ENCODE data around the gene TAP2.
"Not testable (repeated sequence)": the region's sequence is repeated elsewhere in the genome, so short reads cannot be mapped to it uniquely, and the experiment has no call there.

The TAP2 gene

GRCh38 chr6:32885698-32886286, 47.3 kb upstream of the TAP2 start:
- H3K4me3 ChIP-seq (ENCODE audit: low read depth, low read length, poor library complexity, severe bottlenecking), result no peak overlapping the region
- H4K20me1 ChIP-seq (ENCODE audit: insufficient read depth, low read length), result no peaks in the 10 kb centered on the region
- no peak overlapping the region for H3K27ac ChIP-seq (ENCODE audit: low read depth, low read length, poor library complexity, severe bottlenecking)
- H3K79me2 ChIP-seq (ENCODE audit: insufficient read depth, low read length), result no peaks in the 10 kb centered on the region
- no peaks in the 10 kb centered on the region for H3K9me2 ChIP-seq (ENCODE audit: low read depth, low read length)
- no peak overlapping the region for H2AFZ ChIP-seq (ENCODE audit: low read length)
- no peaks in the 10 kb centered on the region for H3K36me3 ChIP-seq (ENCODE audit: insufficient read depth, low read length)
- H3K4me2 ChIP-seq (ENCODE audit: low read length), result no peak overlapping the region
- H3F3A ChIP-seq (ENCODE audit: insufficient read depth, low read length), result no peaks in the 10 kb centered on the region
- peak; percentile 67 for TF ChIP-seq CTCF (IDR thresholded peaks at IDR 0.05; ENCODE audit: low read length)
- no peak for TF ChIP-seq EZH2 (IDR thresholded peaks at IDR 0.05; ENCODE audit: borderline replicate concordance, low read length)
- no peaks in the 10 kb centered on the region for H3K27me3 ChIP-seq (ENCODE audit: insufficient read depth, low read length)
- H3K9ac ChIP-seq (ENCODE audit: low read length), result no peak overlapping the region
- H3K4me1 ChIP-seq (ENCODE audit: insufficient read depth, low read length, severe bottlenecking), result peaks cover 35% of the 10 kb centered on the region
- H3K9me3 ChIP-seq (ENCODE audit: low read length), result no peaks in the 10 kb centered on the region

- no peak overlapping the region for H3K4me3 ChIP-seq (ENCODE audit: low read depth, low read length, poor library complexity, severe bottlenecking)
- no peak overlapping the region for H2AFZ ChIP-seq (ENCODE audit: low read length)
- TF ChIP-seq CTCF (IDR thresholded peaks at IDR 0.05; ENCODE audit: low read length) (no peak), EZH2 (IDR thresholded peaks at IDR 0.05; ENCODE audit: borderline replicate concordance, low read length) (no peak)
- H3K9ac ChIP-seq (ENCODE audit: low read length), result no peak overlapping the region
- no peaks in the 10 kb centered on the region for H4K20me1 ChIP-seq (ENCODE audit: insufficient read depth, low read length)
- H3K36me3 ChIP-seq (ENCODE audit: insufficient read depth, low read length), result no peaks in the 10 kb centered on the region
- H3K79me2 ChIP-seq (ENCODE audit: insufficient read depth, low read length), result no peaks in the 10 kb centered on the region
- H3F3A ChIP-seq (ENCODE audit: insufficient read depth, low read length), result no peaks in the 10 kb centered on the region
- no peaks in the 10 kb centered on the region for H3K27me3 ChIP-seq (ENCODE audit: insufficient read depth, low read length)
- no peaks in the 10 kb centered on the region for H3K9me2 ChIP-seq (ENCODE audit: low read depth, low read length)
- H3K27ac ChIP-seq (ENCODE audit: low read depth, low read length, poor library complexity, severe bottlenecking), result no peak overlapping the region
- H3K9me3 ChIP-seq (ENCODE audit: low read length), result no peaks in the 10 kb centered on the region
- peaks cover 23% of the 10 kb centered on the region for H3K4me1 ChIP-seq (ENCODE audit: insufficient read depth, low read length, severe bottlenecking)
- H3K4me2 ChIP-seq (ENCODE audit: low read length), result no peak overlapping the region
Observed at GRCh38 chr6:32883789-32884188, 45.2 kb upstream of the TAP2 start.

- H3K27ac ChIP-seq (ENCODE audit: low read depth, low read length, poor library complexity, severe bottlenecking), result no peak overlapping the region
- peaks cover 14% of the 10 kb centered on the region for H3K4me1 ChIP-seq (ENCODE audit: insufficient read depth, low read length, severe bottlenecking)
- H3F3A ChIP-seq (ENCODE audit: insufficient read depth, low read length), result no peaks in the 10 kb centered on the region
- no peaks in the 10 kb centered on the region for H3K36me3 ChIP-seq (ENCODE audit: insufficient read depth, low read length)
- no peaks in the 10 kb centered on the region for H4K20me1 ChIP-seq (ENCODE audit: insufficient read depth, low read length)
- H3K9me2 ChIP-seq (ENCODE audit: low read depth, low read length), result no peaks in the 10 kb centered on the region
- H3K9me3 ChIP-seq (ENCODE audit: low read length), result no peaks in the 10 kb centered on the region
- H3K79me2 ChIP-seq (ENCODE audit: insufficient read depth, low read length), result no peaks in the 10 kb centered on the region
- no peak overlapping the region for H2AFZ ChIP-seq (ENCODE audit: low read length)
- no peak overlapping the region for H3K9ac ChIP-seq (ENCODE audit: low read length)
- no peak overlapping the region for H3K4me2 ChIP-seq (ENCODE audit: low read length)
- TF ChIP-seq EZH2 (IDR thresholded peaks at IDR 0.05; ENCODE audit: borderline replicate concordance, low read length) (no peak), CTCF (IDR thresholded peaks at IDR 0.05; ENCODE audit: low read length) (no peak)
- no peak overlapping the region for H3K4me3 ChIP-seq (ENCODE audit: low read depth, low read length, poor library complexity, severe bottlenecking)
- no peaks in the 10 kb centered on the region for H3K27me3 ChIP-seq (ENCODE audit: insufficient read depth, low read length)
Observed at GRCh38 chr6:32882879-32883250, 44.3 kb upstream of the TAP2 start.

- H3K9me3 ChIP-seq (ENCODE audit: low read length); H3K9ac ChIP-seq (ENCODE audit: low read length); H3K9me2 ChIP-seq (ENCODE audit: low read depth, low read length); H4K20me1 ChIP-seq (ENCODE audit: insufficient read depth, low read length); H2AFZ ChIP-seq (ENCODE audit: low read length); H3K27me3 ChIP-seq (ENCODE audit: insufficient read depth, low read length); H3K79me2 ChIP-seq (ENCODE audit: insufficient read depth, low read length); H3K4me1 ChIP-seq (ENCODE audit: insufficient read depth, low read length, severe bottlenecking); H3K36me3 ChIP-seq (ENCODE audit: insufficient read depth, low read length); H3K4me3 ChIP-seq (ENCODE audit: low read depth, low read length, poor library complexity, severe bottlenecking); H3K27ac ChIP-seq (ENCODE audit: low read depth, low read length, poor library complexity, severe bottlenecking); H3F3A ChIP-seq (ENCODE audit: insufficient read depth, low read length); H3K4me2 ChIP-seq (ENCODE audit: low read length): not testable (repeated sequence)
Observed at GRCh38 chr6:32880962-32881361, 42.4 kb upstream of the TAP2 start.

All from OCI-LY1 (cell line).